GM12878 (cell line): ENCODE data around the gene TBC1D2B. TPM values are rescaled to one million over a fixed set of nuclear protein-coding genes. Genes with fewer than 3 reads are reported as not detected.

Source experiments
- ATAC-seq: fragments of 200-7000 bp; cut with Tn5 transposase; 3 replicates; pipeline ENCODE4 v1.9.1; 2020; ENCODE audit warnings: mild to moderate bottlenecking, moderate library complexity
- BruUV-seq: library from RNA; stranded (reverse); fragments of 400-500 nt; replicated peaks from 2 replicates; lab custom pipeline; 2021; lab: Mats Ljungman, UMichigan
- CTCF ChIA-PET: fragments of 300-600 bp; sonication (Branson Sonifier 250); formaldehyde crosslinking; extraction: SDS; loops from one replicate; lab custom pipeline; 2021; ENCODE audit warnings: inconsistent platforms; lab: Yijun Ruan, JAX
- POLR2A ChIA-PET: fragments of 350-600 bp; formaldehyde crosslinking; extraction: SDS; loops from one replicate; lab custom pipeline; 2021; ENCODE audit warnings: inconsistent platforms; lab: Charles Lee
- RAD21 ChIA-PET: fragments of 300-600 bp; sonication (Branson Sonifier 250); formaldehyde crosslinking; loops from one replicate; lab custom pipeline; 2023; ENCODE audit warnings: antibody characterized with exemption; ENCODE audit not compliant: unreplicated experiment; lab: Charles Lee
- SMC1A ChIA-PET: fragments of 300-600 bp; sonication (Branson Sonifier 250); formaldehyde crosslinking; loops from one replicate; lab custom pipeline; 2023; ENCODE audit not compliant: unreplicated experiment, uncharacterized antibody; lab: Charles Lee
- DNase-seq: peaks from one replicate; pipeline ENCODE4 v3.0.0-alpha.2; 2011; ENCODE audit warnings: low read depth, low spot score
- FAIRE-seq: peaks from 3 replicates; lab custom pipeline; 2011; peaks lifted over from hg19 to GRCh38; lab: Jason Lieb, UNC
- H2AFZ ChIP-seq: 2 replicates; pipeline ENCODE4 v1.6.0; 2011; ENCODE audit warnings: low read depth, low read length, control low read depth; ENCODE audit not compliant: control insufficient read depth
- H3K27ac ChIP-seq: 2 replicates; pipeline ENCODE4 v1.5.1; 2011; ENCODE audit warnings: control low read depth; ENCODE audit not compliant: control insufficient read depth, insufficient read depth
- H3K27me3 ChIP-seq, 2 experiments: replicated peaks in 1 of 2; 2 replicates each; pipeline versions ENCODE4 v1.6.0 to v1.6.1; 2011; ENCODE audit warnings: low read length in 1 of 2; ENCODE audit not compliant: control insufficient read depth in 2 of 2, insufficient read depth in 2 of 2
- H3K36me3 ChIP-seq, 2 experiments: 2 replicates each; pipeline ENCODE4 v1.5.1; 2011; ENCODE audit warnings: low read length in 1 of 2; ENCODE audit not compliant: control insufficient read depth in 2 of 2, insufficient read depth in 2 of 2
- H3K4me1 ChIP-seq: 2 replicates; pipeline ENCODE4 v1.6.1; 2011; ENCODE audit warnings: mild to moderate bottlenecking, low read length, moderate library complexity, mixed read lengths; ENCODE audit not compliant: control insufficient read depth, insufficient read depth
- H3K4me2 ChIP-seq: 2 replicates; pipeline ENCODE4 v1.6.0; 2011; ENCODE audit warnings: control low read depth; ENCODE audit not compliant: control insufficient read depth, insufficient read depth
- H3K4me3 ChIP-seq: fragments of 200-600 bp; sonication (generic); 2 replicates; pipeline ENCODE4 v1.5.1; 2016
- H3K79me2 ChIP-seq: 2 replicates; pipeline ENCODE4 v1.6.0; 2011; ENCODE audit warnings: low read length; ENCODE audit not compliant: control insufficient read depth, insufficient read depth
- H3K9ac ChIP-seq: 2 replicates; pipeline ENCODE4 v1.8.0; 2011; ENCODE audit warnings: low read length, control low read depth, mixed read lengths; ENCODE audit not compliant: control insufficient read depth, insufficient read depth
- H3K9me3 ChIP-seq: replicated peaks from 3 replicates; pipeline ENCODE4 v1.5.1; 2011; ENCODE audit warnings: mild to moderate bottlenecking, low read length; ENCODE audit not compliant: control insufficient read depth, insufficient read depth
- H4K20me1 ChIP-seq: 2 replicates; pipeline ENCODE4 v1.6.0; 2011; ENCODE audit not compliant: control insufficient read depth, insufficient read depth
- CBX5 ChIP-seq: sonication (generic); IDR thresholded peaks from 2 replicates; pipeline ENCODE4 v1.6.1; 2016; ENCODE audit warnings: low read depth, moderate library complexity, mild to moderate bottlenecking, inconsistent platforms
- CHD4 ChIP-seq: fragments of 200-600 bp; sonication (generic); IDR thresholded peaks from 2 replicates; pipeline ENCODE4 v1.6.1; 2016; ENCODE audit warnings: mild to moderate bottlenecking
- TAF1 ChIP-seq: IDR thresholded peaks from 2 replicates; pipeline ENCODE4 v1.6.1; 2011; ENCODE audit warnings: mild to moderate bottlenecking, low read depth, low read length, borderline replicate concordance
- WGBS: methylation state at CpG from one replicate; pipeline ENCODE4 v1.1.6; 2016; ENCODE audit warnings: low lambda C conversion rate; ENCODE audit not compliant: insufficient replicate concordance, insufficient coverage; ENCODE audit errors: missing lambda C conversion rate; 5-methylcytosine and 5-hydroxymethylcytosine counted together
- in situ Hi-C: fragments of 300-500 bp; cut with MboI; formaldehyde crosslinking; loops from 9 replicates; pipeline ENCODE4 v1.14.3; 2018; ENCODE audit warnings: mixed read lengths
- intact Hi-C: fragments of 100-400 bp; cut with micrococcal nuclease; formaldehyde crosslinking; loops from one replicate; pipeline ENCODE4 v1.14.2; 2022; ENCODE audit not compliant: unreplicated experiment
- polyA plus RNA-seq, 11 experiments: library from polyadenylated mRNA; depleted of rRNA in 4 of 11; unstranded in 6 of 11; stranded (reverse) in 5 of 11; fragments of >200 nt; fragmentation: Nextera tagmentation in 4 of 11; fragmentation: Illumina TruSeq in 1 of 11; extraction: Ambion mirVana in 4 of 11; extraction: Trizol in 1 of 11; gene quantifications; 1 replicate in 1 of 11; 2 replicates in 10 of 11; pipeline versions ENCODE4 v1.2.1 to v1.2.3, GENCODE V29; 2011 to 2016; ENCODE audit warnings: inconsistent platforms in 2 of 11, missing spikeins in 2 of 11, low read depth in 1 of 11
- total RNA-seq, 4 experiments: library from RNA; depleted of rRNA in 3 of 4; stranded (reverse); fragments of >200 nt in 3 of 4; fragmentation: Illumina TruSeq in 1 of 4; extraction: Trizol in 1 of 4; gene quantifications; 2 replicates each; pipeline versions ENCODE4 v1.2.1 to v1.2.3, GENCODE V29; 2013 to 2021
- TF ChIP-seq, protein P1 (sequence below): IDR thresholded peaks from 2 replicates; pipeline ENCODE4 v1.6.1; 2012; ENCODE audit warnings: mild to moderate bottlenecking, low read depth, low read length

The TBC1D2B gene
- total and polyA plus RNA-seq, 10 of the 15 experiments (the other 5 are each of a cell fraction or from before 2014, with no cell fraction given) = 1.3 to 53.4 (median 19.4) TPM

DNA sequence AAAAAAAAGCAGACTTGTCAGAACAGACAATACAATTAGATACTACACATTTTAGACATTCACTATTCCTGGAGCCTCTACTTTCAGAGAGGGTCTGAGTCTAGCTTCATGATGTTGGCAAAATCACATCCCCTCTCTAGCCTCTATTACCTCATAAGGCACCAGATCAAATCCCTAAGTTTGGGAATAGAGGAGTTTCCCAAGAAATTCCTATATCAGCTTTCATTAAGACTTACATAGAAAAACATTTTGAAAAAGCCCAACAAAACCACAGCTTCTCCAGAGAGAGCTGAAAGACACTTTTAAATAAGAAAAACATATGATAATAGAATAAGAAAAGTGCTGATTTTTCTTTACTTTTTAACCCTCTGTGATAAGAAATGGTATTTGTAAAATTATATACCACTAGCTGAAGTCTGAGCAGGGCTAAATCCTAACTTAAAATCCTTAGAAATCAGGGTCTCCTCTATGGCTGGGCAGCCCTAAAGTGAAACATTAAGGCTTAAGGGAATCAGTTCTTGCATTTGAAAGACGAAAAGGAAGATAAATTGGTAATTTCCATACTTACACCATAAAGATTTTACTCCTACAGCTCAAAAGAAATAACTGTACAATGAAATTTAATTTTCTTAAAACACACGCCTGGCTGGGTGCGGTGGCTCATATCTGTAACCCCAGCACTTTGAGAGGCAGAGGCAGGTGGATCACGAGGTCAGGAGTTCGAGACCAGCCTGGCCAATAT, 4.3 kb downstream of the TBC1D2B start:
- no peak for TF ChIP-seq CHD4
- no peak for TF ChIP-seq CBX5
- TF ChIP-seq, protein P1, sequence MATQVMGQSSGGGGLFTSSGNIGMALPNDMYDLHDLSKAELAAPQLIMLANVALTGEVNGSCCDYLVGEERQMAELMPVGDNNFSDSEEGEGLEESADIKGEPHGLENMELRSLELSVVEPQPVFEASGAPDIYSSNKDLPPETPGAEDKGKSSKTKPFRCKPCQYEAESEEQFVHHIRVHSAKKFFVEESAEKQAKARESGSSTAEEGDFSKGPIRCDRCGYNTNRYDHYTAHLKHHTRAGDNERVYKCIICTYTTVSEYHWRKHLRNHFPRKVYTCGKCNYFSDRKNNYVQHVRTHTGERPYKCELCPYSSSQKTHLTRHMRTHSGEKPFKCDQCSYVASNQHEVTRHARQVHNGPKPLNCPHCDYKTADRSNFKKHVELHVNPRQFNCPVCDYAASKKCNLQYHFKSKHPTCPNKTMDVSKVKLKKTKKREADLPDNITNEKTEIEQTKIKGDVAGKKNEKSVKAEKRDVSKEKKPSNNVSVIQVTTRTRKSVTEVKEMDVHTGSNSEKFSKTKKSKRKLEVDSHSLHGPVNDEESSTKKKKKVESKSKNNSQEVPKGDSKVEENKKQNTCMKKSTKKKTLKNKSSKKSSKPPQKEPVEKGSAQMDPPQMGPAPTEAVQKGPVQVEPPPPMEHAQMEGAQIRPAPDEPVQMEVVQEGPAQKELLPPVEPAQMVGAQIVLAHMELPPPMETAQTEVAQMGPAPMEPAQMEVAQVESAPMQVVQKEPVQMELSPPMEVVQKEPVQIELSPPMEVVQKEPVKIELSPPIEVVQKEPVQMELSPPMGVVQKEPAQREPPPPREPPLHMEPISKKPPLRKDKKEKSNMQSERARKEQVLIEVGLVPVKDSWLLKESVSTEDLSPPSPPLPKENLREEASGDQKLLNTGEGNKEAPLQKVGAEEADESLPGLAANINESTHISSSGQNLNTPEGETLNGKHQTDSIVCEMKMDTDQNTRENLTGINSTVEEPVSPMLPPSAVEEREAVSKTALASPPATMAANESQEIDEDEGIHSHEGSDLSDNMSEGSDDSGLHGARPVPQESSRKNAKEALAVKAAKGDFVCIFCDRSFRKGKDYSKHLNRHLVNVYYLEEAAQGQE = no peak
- TF ChIP-seq TAF1 = no peak
- peaks cover 63% of the 10 kb centered on the region for H3K79me2 ChIP-seq
- intact Hi-C loops = no loop called here
- no peak overlapping the region for H3K4me3 ChIP-seq
- 0 out of 4 replicates have a peak, but pooled peaks cover 0 to 3% of the 10 kb centered on the region in 2 experiments for H3K36me3 ChIP-seq
- H2AFZ ChIP-seq = no peak overlapping the region
- H3K4me1 ChIP-seq = peaks cover 33% of the 10 kb centered on the region
- H3K9me3 ChIP-seq = no peaks in the 10 kb centered on the region
- FAIRE-seq (no peak), ATAC-seq (no peak), DNase-seq (no peak)
- no peak overlapping the region for H3K4me2 ChIP-seq
- CTCF ChIA-PET = interaction anchor here (0.7 to 13.4 kb wide), 11 partner anchors 11 to 163 kb away, joined by 3 to 191 read pairs (median 5); no protein-coding TSS in a partner anchor
- H3K27ac ChIP-seq = no peak overlapping the region
- WGBS = 98% methylated on average over 5 of the region's 5 CpGs
- SMC1A ChIA-PET = interaction anchor here (0.8 to 12.0 kb wide), 13 partner anchors 10 to 163 kb away, joined by 3 to 305 read pairs (median 8); partner anchors contain the start of gene CIB2
- no peak overlapping the region for H3K9ac ChIP-seq
- no peaks in the 10 kb centered on the region for H3K27me3 ChIP-seq
- RAD21 ChIA-PET = interaction anchor here (0.8 to 9.2 kb wide), 8 partner anchors 11 to 66 kb away, joined by 3 to 170 read pairs (median 4); no protein-coding TSS in a partner anchor
- POLR2A ChIA-PET = interaction anchor here (0.6 to 2.5 kb wide), 6 partner anchors 10 to 39 kb away, joined by 3 to 12 read pairs (median 4); no protein-coding TSS in a partner anchor
- no TSS peak for BruUV-seq
- in situ Hi-C loops = no loop called here
- no peaks in the 10 kb centered on the region for H4K20me1 ChIP-seq
